GM12878 (cell line): ENCODE results near the gene ANKRD65. TPM values are rescaled to one million over a fixed set of nuclear protein-coding genes. Genes with fewer than 3 reads are reported as not detected.

Experiments used
- CTCF ChIP-seq, 3 experiments: IDR thresholded peaks in 2 of 3; conservative IDR thresholded peaks in 1 of 3; 2 replicates each; pipeline ENCODE4 v1.5.1; 2011; ENCODE audit warnings: low read depth in 3 of 3, low read length in 3 of 3, mild to moderate bottlenecking in 3 of 3, control low read depth in 2 of 3, moderate library complexity in 2 of 3, inconsistent platforms in 1 of 3, mixed read lengths in 1 of 3; ENCODE audit not compliant: control insufficient read depth in 2 of 3, insufficient read depth in 1 of 3; ENCODE audit errors: extremely low read depth in 1 of 3
- EGR1 ChIP-seq, 2 experiments: IDR thresholded peaks; 1 replicate in 1 of 2; 2 replicates in 1 of 2; pipeline ENCODE4 v1.6.1; 2011 to 2012; ENCODE audit warnings: low read depth in 2 of 2, low read length in 2 of 2, borderline replicate concordance in 1 of 2, mild to moderate bottlenecking in 1 of 2, moderate library complexity in 1 of 2
- JUNB ChIP-seq: IDR thresholded peaks from 2 replicates; pipeline ENCODE4 v1.6.1; 2016; ENCODE audit warnings: antibody characterized with exemption, mild to moderate bottlenecking
- PKNOX1 ChIP-seq: fragments of 450-650 bp; IDR thresholded peaks from 2 replicates; pipeline ENCODE4 v1.6.1; 2016; ENCODE audit warnings: mild to moderate bottlenecking
- ZBTB4 ChIP-seq: fragments of 450-650 bp; formaldehyde crosslinking; IDR thresholded peaks from 2 replicates; pipeline ENCODE4 v1.4.0; 2022; ENCODE audit warnings: mild to moderate bottlenecking, moderate library complexity
- ZBTB40 ChIP-seq: fragments of 450-650 bp; IDR thresholded peaks from 2 replicates; pipeline ENCODE4 v1.6.1; 2016; ENCODE audit warnings: mild to moderate bottlenecking, moderate library complexity, borderline replicate concordance
- polyA plus RNA-seq, 11 experiments: library from polyadenylated mRNA; depleted of rRNA in 4 of 11; unstranded in 6 of 11; stranded (reverse) in 5 of 11; fragments of >200 nt; fragmentation: Nextera tagmentation in 4 of 11; fragmentation: Illumina TruSeq in 1 of 11; extraction: Ambion mirVana in 4 of 11; extraction: Trizol in 1 of 11; gene quantifications; 1 replicate in 1 of 11; 2 replicates in 10 of 11; pipeline versions ENCODE4 v1.2.1 to v1.2.3, GENCODE V29; 2011 to 2016; ENCODE audit warnings: inconsistent platforms in 2 of 11, missing spikeins in 2 of 11, low read depth in 1 of 11
- total RNA-seq, 4 experiments: library from RNA; depleted of rRNA in 3 of 4; stranded (reverse); fragments of >200 nt in 3 of 4; fragmentation: Illumina TruSeq in 1 of 4; extraction: Trizol in 1 of 4; gene quantifications; 2 replicates each; pipeline versions ENCODE4 v1.2.1 to v1.2.3, GENCODE V29; 2013 to 2021

ANKRD65 gene
- total and polyA plus RNA-seq, 10 of the 15 experiments (the other 5 are each of a cell fraction or from before 2014, with no cell fraction given): 0.05 to 2.8 (median 0.37) TPM

- TF ChIP-seq ZBTB4 (CRISPR knock-in tag) (no peak), JUNB (no peak), CTCF (IDR thresholded peaks at IDR 0.05 in 2 of 3, conservative IDR thresholded peaks at IDR 0.05 in 1 of 3; ENCODE audit: control insufficient read depth in 2 of 3, extremely low read depth in 1 of 3, insufficient read depth in 1 of 3, low read depth in 3 of 3, low read length in 3 of 3) (no peak), PKNOX1 (no peak), ZBTB40 (no peak), EGR1 (IDR thresholded peaks at IDR 0.05; ENCODE audit: borderline replicate concordance in 1 of 2, low read depth in 2 of 2, low read length in 2 of 2) (no peak)
Measured at GRCh38 chr1:1394116-1394515, 27.0 kb downstream of the ANKRD65 start (continued).
